ENCODE results near the gene TSHR.
"Not testable (repeated sequence)": the region's sequence is repeated elsewhere in the genome, so short reads cannot be mapped to it uniquely, and the experiment has no call there.

Gene TSHR

GRCh38 chr14:80988735-80989429 is 33.5 kb downstream of the TSHR start:
- Mint-ChIP-seq H3K36me3 (ENCODE audit: insufficient read depth) (no peaks in the 10 kb centered on the region), H3K27ac (no peak overlapping the region), H3K4me1 (ENCODE audit: low read depth in 2 of 2) (no peaks in the 10 kb centered on the region), H3K27me3 (no peaks in the 10 kb centered on the region), H3K4me3 (no peak overlapping the region), H3K9me3 (no peaks in the 10 kb centered on the region)
- ATAC-seq (replicated peaks) (peak; percentile 40), DNase-seq (no peak)

- DNase-seq = no peak
- no peaks in the 10 kb centered on the region for H3K9me3 Mint-ChIP-seq
- H3K27ac Mint-ChIP-seq = no peak overlapping the region
- H3K27me3 Mint-ChIP-seq = peaks cover 14 to 21% of the 10 kb centered on the region in 2 donors
- H3K4me1 Mint-ChIP-seq (ENCODE audit: low read depth in 2 of 2) = peaks cover 0 to 5% of the 10 kb centered on the region in 2 donors
- H3K4me3 Mint-ChIP-seq = no peak overlapping the region
- ATAC-seq (replicated peaks) = no peak
- H3K36me3 Mint-ChIP-seq (ENCODE audit: insufficient read depth) = no peaks in the 10 kb centered on the region
These were observed 37.2 kb downstream of the TSHR start for GRCh38 chr14:80992580-80992979.

GRCh38 chr14:80996049-80996901 is 40.9 kb downstream of the TSHR start:
- no peaks in the 10 kb centered on the region for H3K9me3 Mint-ChIP-seq
- peak; percentile 72 for ATAC-seq (replicated peaks)
- peaks cover 25 to 30% of the 10 kb centered on the region in 2 donors for H3K27me3 Mint-ChIP-seq
- H3K36me3 Mint-ChIP-seq (ENCODE audit: insufficient read depth) = no peaks in the 10 kb centered on the region
- no peak overlapping the region for H3K4me3 Mint-ChIP-seq
- peaks cover 0 to 5% of the 10 kb centered on the region in 2 donors for H3K4me1 Mint-ChIP-seq (ENCODE audit: low read depth in 2 of 2)
- peak in 2 of 3 experiments; percentile 17 to 19 for DNase-seq
- H3K27ac Mint-ChIP-seq = no peak overlapping the region

- H3K4me1 Mint-ChIP-seq (ENCODE audit: low read depth in 2 of 2) = peaks cover 0 to 1% of the 10 kb centered on the region in 2 donors
- peaks cover 26 to 34% of the 10 kb centered on the region in 2 donors for H3K27me3 Mint-ChIP-seq
- DNase-seq = no peak
- no peak overlapping the region for H3K4me3 Mint-ChIP-seq
- no peaks in the 10 kb centered on the region for H3K36me3 Mint-ChIP-seq (ENCODE audit: insufficient read depth)
- ATAC-seq (replicated peaks) = no peak
- H3K27ac Mint-ChIP-seq = no peak overlapping the region
- no peaks in the 10 kb centered on the region for H3K9me3 Mint-ChIP-seq
These were observed 46.0 kb downstream of the TSHR start for GRCh38 chr14:81001447-81001846.

- DNase-seq = no peak
- ATAC-seq (replicated peaks) = no peak
- no peak overlapping the region for H3K4me3 Mint-ChIP-seq
- H3K4me1 Mint-ChIP-seq (ENCODE audit: low read depth in 2 of 2) = no peaks in the 10 kb centered on the region
- H3K27ac Mint-ChIP-seq = no peak overlapping the region
- H3K9me3 Mint-ChIP-seq = no peaks in the 10 kb centered on the region
- H3K36me3 Mint-ChIP-seq (ENCODE audit: insufficient read depth) = no peaks in the 10 kb centered on the region
- peaks cover 11 to 24% of the 10 kb centered on the region in 2 donors for H3K27me3 Mint-ChIP-seq
These were observed 49.2 kb downstream of the TSHR start for GRCh38 chr14:81004575-81004974.

- H3K27ac Mint-ChIP-seq = no peak overlapping the region
- ATAC-seq (replicated peaks) = no peak
- no peak for DNase-seq
- no peaks in the 10 kb centered on the region for H3K9me3 Mint-ChIP-seq
- H3K4me3 Mint-ChIP-seq = no peak overlapping the region
- H3K36me3 Mint-ChIP-seq (ENCODE audit: insufficient read depth) = no peaks in the 10 kb centered on the region
- no peaks in the 10 kb centered on the region for H3K4me1 Mint-ChIP-seq (ENCODE audit: low read depth in 2 of 2)
- H3K27me3 Mint-ChIP-seq = peaks cover 7 to 18% of the 10 kb centered on the region in 2 donors
These were observed 50.3 kb downstream of the TSHR start for GRCh38 chr14:81005540-81006228.

- Mint-ChIP-seq H3K27ac (no peak overlapping the region), H3K9me3 (no peaks in the 10 kb centered on the region), H3K4me3 (no peak overlapping the region), H3K27me3 (peaks cover 6 to 15% of the 10 kb centered on the region in 2 donors), H3K36me3 (ENCODE audit: insufficient read depth) (no peaks in the 10 kb centered on the region), H3K4me1 (ENCODE audit: low read depth in 2 of 2) (no peaks in the 10 kb centered on the region)
- DNase-seq (no peak), ATAC-seq (replicated peaks) (no peak)
These were observed 50.8 kb downstream of the TSHR start for GRCh38 chr14:81006266-81006665.

GRCh38 chr14:81007131-81007530 is 51.7 kb downstream of the TSHR start:
- DNase-seq = no peak

GRCh38 chr14:81009346-81009745 is 53.9 kb downstream of the TSHR start:
- Mint-ChIP-seq H3K27me3 (peaks cover 0 to 14% of the 10 kb centered on the region in 2 donors), H3K4me1 (ENCODE audit: low read depth in 2 of 2) (no peaks in the 10 kb centered on the region), H3K4me3 (no peak overlapping the region), H3K36me3 (ENCODE audit: insufficient read depth) (no peaks in the 10 kb centered on the region), H3K27ac (no peak overlapping the region), H3K9me3 (no peaks in the 10 kb centered on the region)
- ATAC-seq (replicated peaks) (no peak), DNase-seq (no peak)

More at GRCh38 chr14:81007131-81007530, 51.7 kb downstream of the TSHR start:
- ATAC-seq (replicated peaks) = no peak
- no peaks in the 10 kb centered on the region for H3K9me3 Mint-ChIP-seq
- H3K27me3 Mint-ChIP-seq = peaks cover 6 to 15% of the 10 kb centered on the region in 2 donors
- H3K36me3 Mint-ChIP-seq (ENCODE audit: insufficient read depth) = no peaks in the 10 kb centered on the region
- no peak overlapping the region for H3K27ac Mint-ChIP-seq
- no peaks in the 10 kb centered on the region for H3K4me1 Mint-ChIP-seq (ENCODE audit: low read depth in 2 of 2)
- no peak overlapping the region for H3K4me3 Mint-ChIP-seq

GRCh38 chr14:81018251-81018650 is 62.8 kb downstream of the TSHR start:
- Mint-ChIP-seq H3K4me3 (no peak overlapping the region), H3K27ac (no peak overlapping the region), H3K9me3 (no peaks in the 10 kb centered on the region), H3K36me3 (ENCODE audit: insufficient read depth) (no peaks in the 10 kb centered on the region), H3K4me1 (ENCODE audit: low read depth in 2 of 2) (no peaks in the 10 kb centered on the region), H3K27me3 (peaks cover 34 to 54% of the 10 kb centered on the region in 2 donors)
- no peak for DNase-seq
- ATAC-seq (replicated peaks) = no peak

GRCh38 chr14:81018684-81019083 is 63.3 kb downstream of the TSHR start:
- H3K27ac Mint-ChIP-seq = no peak overlapping the region
- H3K9me3 Mint-ChIP-seq = no peaks in the 10 kb centered on the region
- DNase-seq = no peak

GRCh38 chr14:81019113-81019512 is 63.7 kb downstream of the TSHR start:
- not testable (repeated sequence) for DNase-seq; H3K36me3 Mint-ChIP-seq (ENCODE audit: insufficient read depth); H3K4me3 Mint-ChIP-seq; H3K4me1 Mint-ChIP-seq (ENCODE audit: low read depth in 2 of 2); H3K27ac Mint-ChIP-seq; ATAC-seq (replicated peaks); H3K9me3 Mint-ChIP-seq
- peaks cover 35 to 46% of the 10 kb centered on the region in 2 donors for H3K27me3 Mint-ChIP-seq

More at GRCh38 chr14:81018684-81019083, 63.3 kb downstream of the TSHR start:
- Mint-ChIP-seq H3K4me1 (ENCODE audit: low read depth in 2 of 2) (no peaks in the 10 kb centered on the region), H3K36me3 (ENCODE audit: insufficient read depth) (no peaks in the 10 kb centered on the region), H3K27me3 (peaks cover 35 to 50% of the 10 kb centered on the region in 2 donors), H3K4me3 (no peak overlapping the region)
- ATAC-seq (replicated peaks) = no peak

GRCh38 chr14:81023095-81023710 is 67.8 kb downstream of the TSHR start:
- H3K36me3 Mint-ChIP-seq (ENCODE audit: insufficient read depth) = no peaks in the 10 kb centered on the region
- H3K27ac Mint-ChIP-seq = no peak overlapping the region
- H3K4me3 Mint-ChIP-seq = no peak overlapping the region
- H3K9me3 Mint-ChIP-seq = no peaks in the 10 kb centered on the region
- peaks cover 23 to 32% of the 10 kb centered on the region in 2 donors for H3K27me3 Mint-ChIP-seq
- no peak for ATAC-seq (replicated peaks)
- DNase-seq = no peak
- no peaks in the 10 kb centered on the region for H3K4me1 Mint-ChIP-seq (ENCODE audit: low read depth in 2 of 2)

All from effector memory CD8-positive, alpha-beta T cell (primary cell).